Mesothelial cell of epicardium (in vitro differentiated cells): Measurements from ENCODE around the gene TLNRD1. TPM values are rescaled to one million over a fixed set of nuclear protein-coding genes. Genes with fewer than 3 reads are reported as not detected.

Source experiments
- DNase-seq, 2 experiments: peaks; one replicate each; pipeline ENCODE4 v3.0.0; 2021; ENCODE audit warnings: low spot score in 2 of 2; ENCODE audit not compliant: unreplicated experiment in 2 of 2
- H3K27ac Mint-ChIP-seq: 2 replicates; pipeline ENCODE4 v1.8.0; 2021; ENCODE audit warnings: mixed read lengths
- H3K27me3 Mint-ChIP-seq: 2 replicates; pipeline ENCODE4 v1.8.0; 2021; ENCODE audit warnings: low read depth, mixed read lengths
- H3K36me3 Mint-ChIP-seq: 2 replicates; pipeline ENCODE4 v1.8.0; 2021; ENCODE audit warnings: mixed read lengths
- H3K4me1 Mint-ChIP-seq: 2 replicates; pipeline ENCODE4 v1.8.0; 2021; ENCODE audit warnings: mixed read lengths
- H3K4me3 Mint-ChIP-seq: 2 replicates; pipeline ENCODE4 v1.8.0; 2021; ENCODE audit warnings: mild to moderate bottlenecking, moderate library complexity, mixed read lengths
- H3K9me3 Mint-ChIP-seq: 2 replicates; pipeline ENCODE4 v1.8.0; 2021; ENCODE audit warnings: mixed read lengths
- CTCF ChIP-seq: fragments of 200-600 bp; sonication (generic); IDR thresholded peaks from one replicate; pipeline ENCODE4 v1.5.0; 2021; ENCODE audit warnings: antibody characterized with exemption; ENCODE audit not compliant: unreplicated experiment
- total RNA-seq: library from RNA; stranded (reverse); gene quantifications from 3 replicates; pipeline ENCODE4 v1.2.1, GENCODE V29; 2021

The TLNRD1 gene
- total RNA-seq, 1 donor from 2014 or later: 13.0 TPM

GRCh38 chr15:81010086-81010485 is 9.4 kb downstream of the TLNRD1 start:
- no peak for DNase-seq
- Mint-ChIP-seq H3K27ac (no peak overlapping the region), H3K9me3 (no peaks in the 10 kb centered on the region), H3K4me3 (no peak overlapping the region), H3K36me3 (no peaks in the 10 kb centered on the region), H3K4me1 (no peaks in the 10 kb centered on the region), H3K27me3 (no peaks in the 10 kb centered on the region)
- no peak for TF ChIP-seq CTCF

GRCh38 chr15:81011593-81011992 is 10.9 kb downstream of the TLNRD1 start:
- DNase-seq: no peak
- H3K27me3 Mint-ChIP-seq: no peaks in the 10 kb centered on the region
- no peak for TF ChIP-seq CTCF
- H3K4me3 Mint-ChIP-seq: no peak overlapping the region
- no peak overlapping the region for H3K27ac Mint-ChIP-seq
- H3K36me3 Mint-ChIP-seq: no peaks in the 10 kb centered on the region
- no peaks in the 10 kb centered on the region for H3K9me3 Mint-ChIP-seq
- no peaks in the 10 kb centered on the region for H3K4me1 Mint-ChIP-seq

- H3K4me1 Mint-ChIP-seq: no peaks in the 10 kb centered on the region
- no peak for TF ChIP-seq CTCF
- DNase-seq: no peak
Measured at GRCh38 chr15:81012588-81012987, 11.9 kb downstream of the TLNRD1 start.

GRCh38 chr15:81013396-81013929 is 12.7 kb downstream of the TLNRD1 start:
- DNase-seq: no peak
- Mint-ChIP-seq H3K36me3 (no peaks in the 10 kb centered on the region), H3K4me1 (no peaks in the 10 kb centered on the region), H3K9me3 (no peaks in the 10 kb centered on the region), H3K4me3 (no peak overlapping the region), H3K27me3 (no peaks in the 10 kb centered on the region), H3K27ac (no peak overlapping the region)
- no peak for TF ChIP-seq CTCF

More at GRCh38 chr15:81012588-81012987, 11.9 kb downstream of the TLNRD1 start:
- Mint-ChIP-seq H3K4me3 (no peak overlapping the region), H3K27ac (no peak overlapping the region), H3K27me3 (no peaks in the 10 kb centered on the region), H3K9me3 (no peaks in the 10 kb centered on the region), H3K36me3 (no peaks in the 10 kb centered on the region)

- Mint-ChIP-seq H3K4me1 (no peaks in the 10 kb centered on the region), H3K27ac (no peak overlapping the region), H3K4me3 (no peak overlapping the region), H3K9me3 (no peaks in the 10 kb centered on the region), H3K36me3 (no peaks in the 10 kb centered on the region), H3K27me3 (no peaks in the 10 kb centered on the region)
- no peak for DNase-seq
- no peak for TF ChIP-seq CTCF
Measured at GRCh38 chr15:81014446-81015093, 13.8 kb downstream of the TLNRD1 start.
